Neural progenitor cell (in vitro differentiated cells): ENCODE data around the gene ALDH1A3.

ENCODE experiments used
- EZH2 ChIP-seq: fragments of 200-600 bp; sonication (generic); IDR thresholded peaks from 2 replicates; pipeline ENCODE4 v1.6.1; 2017; ENCODE audit warnings: antibody characterized with exemption, mild to moderate bottlenecking, moderate library complexity
- EZH2phosphoT487 ChIP-seq: fragments of 200-600 bp; sonication (generic); IDR thresholded peaks from 2 replicates; pipeline ENCODE4 v1.6.1; 2017; ENCODE audit warnings: antibody characterized with exemption
- TF ChIP-seq, protein P1 (sequence below): fragments of 200-600 bp; sonication (generic); IDR thresholded peaks from 2 replicates; pipeline ENCODE4 v1.5.1; 2017; ENCODE audit warnings: antibody characterized with exemption, mild to moderate bottlenecking

GRCh38 chr15:100925480-100925879, 45.8 kb downstream of the ALDH1A3 start:
- TF ChIP-seq, protein P1, sequence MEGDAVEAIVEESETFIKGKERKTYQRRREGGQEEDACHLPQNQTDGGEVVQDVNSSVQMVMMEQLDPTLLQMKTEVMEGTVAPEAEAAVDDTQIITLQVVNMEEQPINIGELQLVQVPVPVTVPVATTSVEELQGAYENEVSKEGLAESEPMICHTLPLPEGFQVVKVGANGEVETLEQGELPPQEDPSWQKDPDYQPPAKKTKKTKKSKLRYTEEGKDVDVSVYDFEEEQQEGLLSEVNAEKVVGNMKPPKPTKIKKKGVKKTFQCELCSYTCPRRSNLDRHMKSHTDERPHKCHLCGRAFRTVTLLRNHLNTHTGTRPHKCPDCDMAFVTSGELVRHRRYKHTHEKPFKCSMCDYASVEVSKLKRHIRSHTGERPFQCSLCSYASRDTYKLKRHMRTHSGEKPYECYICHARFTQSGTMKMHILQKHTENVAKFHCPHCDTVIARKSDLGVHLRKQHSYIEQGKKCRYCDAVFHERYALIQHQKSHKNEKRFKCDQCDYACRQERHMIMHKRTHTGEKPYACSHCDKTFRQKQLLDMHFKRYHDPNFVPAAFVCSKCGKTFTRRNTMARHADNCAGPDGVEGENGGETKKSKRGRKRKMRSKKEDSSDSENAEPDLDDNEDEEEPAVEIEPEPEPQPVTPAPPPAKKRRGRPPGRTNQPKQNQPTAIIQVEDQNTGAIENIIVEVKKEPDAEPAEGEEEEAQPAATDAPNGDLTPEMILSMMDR: no peak
- TF ChIP-seq EZH2 (no peak), EZH2phosphoT487 (no peak)
